ENCODE data around the gene RGMB.

RGMB gene

GRCh38 chr5:98768160-98768959, 5.1 kb upstream of the RGMB start:
- DNase-seq (ENCODE audit: low read depth): no peak

- no peak for DNase-seq (ENCODE audit: low read depth)
These were observed 4.6 kb upstream of the RGMB start for GRCh38 chr5:98768960-98769209.

DNA sequence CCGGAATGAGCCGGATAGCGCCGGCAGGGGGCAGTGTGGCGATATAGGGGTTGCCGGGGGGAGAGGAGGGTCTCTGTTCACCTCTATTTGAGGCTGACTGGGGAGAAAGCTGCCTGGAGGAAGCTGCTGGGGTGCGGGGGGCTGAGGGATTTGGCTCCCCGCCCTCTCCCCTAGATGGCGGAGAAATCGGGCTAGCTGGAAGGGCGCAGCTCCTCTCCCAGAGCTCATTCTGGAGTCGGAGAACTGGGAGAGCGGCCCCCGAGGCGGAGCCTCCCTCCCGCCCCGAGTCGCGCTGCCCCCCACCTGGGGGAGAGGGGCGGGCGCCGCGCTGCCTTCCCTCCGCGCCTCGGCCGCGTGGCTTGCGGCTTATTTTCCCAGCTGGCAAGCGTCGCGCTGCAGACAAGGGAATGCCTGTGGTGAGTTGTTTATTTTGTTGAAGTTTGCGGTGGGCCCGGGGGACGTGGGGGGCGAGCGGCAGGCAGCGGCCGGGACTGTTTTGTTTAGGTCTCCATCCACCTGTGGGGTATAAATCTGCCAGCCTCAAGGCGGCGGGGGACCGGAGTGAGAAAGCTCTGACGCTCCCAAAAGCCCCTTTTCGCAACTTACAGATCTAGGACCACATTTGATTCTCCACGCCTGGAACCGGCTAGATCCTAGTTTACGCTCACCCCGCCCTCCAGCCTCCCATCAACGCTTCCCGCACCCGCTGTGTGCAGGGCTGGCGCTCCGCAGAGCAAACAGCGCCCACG, 4.1 kb upstream of the RGMB start:
- peak; percentile 23 for DNase-seq (ENCODE audit: low read depth)

GRCh38 chr5:98769959-98770208, 3.6 kb upstream of the RGMB start:
- no peak for DNase-seq (ENCODE audit: low read depth)

GRCh38 chr5:98770209-98770910, 3.1 kb upstream of the RGMB start:
- peak; percentile 0 for DNase-seq (ENCODE audit: low read depth)

DNA sequence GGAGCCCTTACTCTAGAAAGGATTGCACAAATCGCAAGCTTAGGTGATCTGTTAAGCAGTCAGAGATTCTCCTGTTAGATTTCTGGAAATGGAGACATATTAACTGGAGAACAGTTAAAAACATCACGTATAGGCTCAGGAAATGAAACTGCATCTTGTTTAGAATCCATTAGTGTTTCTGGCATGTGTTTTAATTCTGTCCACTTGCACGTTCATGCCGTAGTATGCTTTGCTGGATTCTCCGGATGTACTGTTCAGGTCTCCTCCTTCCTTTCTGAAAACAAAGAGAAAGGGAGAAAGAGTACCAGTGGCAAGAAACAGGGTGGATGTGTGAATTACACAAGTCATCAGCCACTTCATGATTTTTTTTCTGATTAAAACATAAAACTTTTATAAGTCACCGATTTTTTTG, 2.5 kb upstream of the RGMB start:
- no peak for DNase-seq (ENCODE audit: low read depth)

- DNase-seq (ENCODE audit: low read depth): no peak
These were observed 1.9 kb upstream of the RGMB start for GRCh38 chr5:98771382-98772109.

DNA sequence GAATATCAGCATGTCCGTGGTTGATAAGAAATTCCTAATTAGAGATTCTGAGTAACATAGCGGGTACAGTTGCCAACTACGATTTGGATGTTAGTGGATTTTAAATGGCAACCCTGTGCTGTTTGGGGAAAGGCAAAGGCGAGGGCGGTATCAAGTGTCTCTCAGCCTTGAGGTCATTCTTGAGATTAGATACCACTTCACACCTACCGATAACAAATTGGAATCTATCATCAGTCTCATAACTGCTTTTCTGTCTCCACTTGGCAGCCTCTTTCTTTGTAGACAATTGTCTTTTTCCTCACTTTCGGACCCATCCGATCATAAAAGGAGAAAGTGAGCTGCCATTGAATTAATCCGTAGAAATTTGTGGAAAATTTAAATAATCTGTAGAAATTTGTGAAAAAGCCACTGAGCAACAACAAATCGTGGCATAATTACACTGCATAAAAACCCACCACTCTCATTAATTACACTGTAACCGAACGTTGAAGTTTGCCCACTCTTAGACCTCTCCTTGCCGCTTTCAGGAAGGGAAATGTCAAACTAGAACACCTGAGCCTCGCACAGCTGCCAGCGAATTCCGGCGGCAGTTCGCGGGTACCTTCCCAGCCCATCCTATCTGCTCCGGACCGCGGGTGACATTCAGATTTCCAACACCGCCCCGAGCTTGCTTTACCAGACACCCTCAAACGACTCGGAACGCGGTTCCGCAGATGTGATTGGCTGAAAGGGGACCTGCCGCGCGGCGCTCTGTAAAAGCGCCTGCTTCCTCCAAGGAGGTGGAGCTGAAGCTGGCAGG, 849 bp upstream of the RGMB start:
- DNase-seq (ENCODE audit: low read depth): peak; percentile 15

DNA sequence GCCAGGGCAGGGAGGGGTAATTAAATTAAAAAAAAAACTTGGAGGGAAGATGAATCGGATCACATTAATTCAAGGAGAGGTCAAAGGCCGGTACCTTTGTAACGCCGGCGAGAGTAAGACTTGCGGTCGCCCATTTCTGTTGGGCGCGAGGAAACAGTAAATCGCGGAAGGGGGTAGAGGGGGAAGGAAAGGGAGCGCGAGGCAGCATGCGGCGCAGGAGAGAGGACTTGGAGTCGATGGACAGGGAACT, 324 bp upstream of the RGMB start:
- no peak for DNase-seq (ENCODE audit: low read depth)

GRCh38 chr5:98774192-98775033, 950 bp downstream of the RGMB start:
- peak; percentile 24 for DNase-seq (ENCODE audit: low read depth)

DNA sequence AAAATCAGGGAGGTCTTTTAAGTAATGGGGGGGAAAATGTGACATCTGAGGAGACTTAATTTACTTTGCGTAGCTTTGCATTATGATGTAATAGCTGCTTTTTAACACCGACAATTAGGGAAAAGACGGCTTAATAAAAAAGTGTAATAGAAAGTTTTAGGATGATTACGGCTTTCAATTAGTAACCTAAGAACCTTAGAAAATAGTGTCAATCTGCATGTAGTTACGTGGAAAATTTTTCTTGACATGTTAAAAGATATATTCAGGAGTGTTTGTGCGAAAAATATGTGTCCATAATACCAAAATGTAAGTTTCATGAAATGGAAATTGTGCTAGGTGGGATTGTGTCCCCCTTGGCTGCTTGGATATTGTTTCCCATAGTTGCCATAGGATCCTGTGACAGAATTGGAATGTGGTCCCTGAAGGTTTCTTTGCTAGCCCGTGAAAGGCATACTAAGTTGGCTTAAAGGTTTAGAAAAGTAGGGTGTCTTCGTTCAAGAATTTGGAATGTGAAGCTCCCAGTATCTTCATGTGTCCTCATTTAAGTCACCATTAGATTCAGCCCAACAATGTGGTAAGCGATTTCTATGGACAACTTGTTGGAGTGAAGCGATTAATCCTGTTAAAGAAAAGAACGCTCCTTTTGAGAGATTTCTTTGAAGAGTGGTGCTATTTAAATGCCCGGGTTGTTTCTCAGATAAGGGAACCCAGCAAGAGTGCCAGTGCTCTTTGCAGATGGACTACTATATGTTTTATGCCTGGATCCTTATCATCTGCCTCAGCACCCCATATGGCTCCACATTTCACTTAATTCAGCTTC, 2.0 kb downstream of the RGMB start:
- no peak for DNase-seq (ENCODE audit: low read depth)

GRCh38 chr5:98776066-98776705, 2.7 kb downstream of the RGMB start:
- no peak for DNase-seq (ENCODE audit: low read depth)

GRCh38 chr5:98777295-98777694, 3.8 kb downstream of the RGMB start:
- DNase-seq (ENCODE audit: low read depth): no peak

DNA sequence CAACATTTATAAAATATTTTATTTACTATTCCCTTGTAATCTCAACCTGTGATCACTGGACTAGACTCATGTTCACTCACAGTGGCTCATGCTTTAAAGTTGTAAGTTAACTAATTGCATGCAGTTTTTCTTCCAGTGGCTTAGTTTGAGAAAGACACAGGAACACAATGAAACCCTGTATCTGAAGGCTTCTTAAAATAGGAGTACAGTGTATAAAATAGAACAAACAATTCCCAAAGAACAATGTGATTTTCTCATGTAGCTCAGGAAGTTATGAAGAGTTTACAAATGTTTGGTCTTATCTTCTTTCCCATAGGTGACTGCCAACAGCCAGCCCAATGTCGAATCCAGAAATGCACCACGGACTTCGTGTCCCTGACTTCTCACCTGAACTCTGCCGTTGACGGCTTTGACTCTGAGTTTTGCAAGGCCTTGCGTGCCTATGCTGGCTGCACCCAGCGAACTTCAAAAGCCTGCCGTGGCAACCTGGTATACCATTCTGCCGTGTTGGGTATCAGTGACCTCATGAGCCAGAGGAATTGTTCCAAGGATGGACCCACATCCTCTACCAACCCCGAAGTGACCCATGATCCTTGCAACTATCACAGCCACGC, 5.9 kb downstream of the RGMB start:
- no peak for DNase-seq (ENCODE audit: low read depth)

DNA sequence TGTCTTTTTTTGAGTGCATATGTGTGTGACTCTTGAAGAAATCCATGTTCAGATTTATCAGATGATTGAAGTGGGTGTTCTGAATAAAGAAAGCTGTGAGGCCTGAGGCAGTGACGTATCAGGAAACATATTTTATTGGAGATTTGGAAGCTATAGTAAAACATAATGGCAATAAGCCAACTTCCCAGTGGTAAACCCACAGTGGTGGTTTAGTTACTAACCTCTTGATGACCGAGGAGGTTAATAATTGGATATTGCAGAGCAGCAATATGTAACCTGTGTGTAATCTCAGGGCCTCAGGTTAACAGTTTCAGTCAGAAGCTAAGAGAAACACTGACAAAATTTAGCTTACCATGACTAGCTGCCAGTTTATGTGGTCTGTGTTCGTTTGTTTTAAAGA, 6.9 kb downstream of the RGMB start:
- no peak for DNase-seq (ENCODE audit: low read depth)

GRCh38 chr5:98781520-98781919, 8.1 kb downstream of the RGMB start:
- DNase-seq (ENCODE audit: low read depth): no peak

- DNase-seq (ENCODE audit: low read depth): no peak
These were observed 8.5 kb downstream of the RGMB start for GRCh38 chr5:98781964-98782363.

DNA sequence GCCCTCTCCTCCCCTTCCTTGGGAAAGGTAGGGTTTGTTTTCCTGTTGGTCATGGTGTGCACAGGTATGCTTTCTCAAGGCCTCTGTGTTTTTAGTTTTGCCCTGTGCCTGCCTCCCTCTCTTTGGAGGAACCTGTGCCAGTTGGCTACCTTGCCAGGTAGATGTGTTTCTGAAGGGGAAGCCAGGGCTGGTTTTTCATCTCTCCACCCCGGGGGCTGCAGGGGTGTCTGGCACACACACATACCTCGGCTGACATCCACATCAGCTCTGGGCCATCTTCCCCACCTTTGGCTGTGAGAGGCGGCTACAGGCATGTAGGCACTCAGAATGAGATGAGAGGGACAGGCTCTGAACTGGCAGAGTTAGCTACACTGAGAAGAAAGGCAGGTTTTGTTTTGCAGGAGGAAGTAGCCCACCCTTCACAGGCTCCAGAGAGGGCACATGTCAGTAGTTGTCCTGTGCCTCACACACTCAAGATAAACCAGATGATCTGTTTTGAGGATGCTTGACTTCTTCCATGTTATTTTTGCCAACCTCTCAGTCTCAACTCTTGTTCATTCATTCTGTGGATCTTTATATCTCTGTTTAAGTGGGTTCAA, 9.7 kb downstream of the RGMB start:
- DNase-seq (ENCODE audit: low read depth): no peak

- DNase-seq (ENCODE audit: low read depth): no peak
These were observed 10.9 kb downstream of the RGMB start for GRCh38 chr5:98784411-98784810.
